Transverse colon (tissue), 4 donors: ENCODE data around the gene FFAR2. TPM values are rescaled to one million over a fixed set of nuclear protein-coding genes. Genes with fewer than 3 reads are reported as not detected.

ENCODE experiments used
- DNase-seq: peaks from one replicate; pipeline ENCODE4 v3.0.0-alpha.2; 2019
- H3K27ac ChIP-seq, 4 donors: fragments of 200-600 bp; sonication (generic); 2 replicates each; pipeline ENCODE4 v1.5.1; 2016 to 2018; ENCODE audit warnings: inconsistent platforms in 4 of 4
- H3K27me3 ChIP-seq: fragments of 200-600 bp; sonication (generic); 2 replicates; pipeline ENCODE4 v1.5.1; 2017; ENCODE audit warnings: inconsistent platforms
- H3K36me3 ChIP-seq, 4 donors: fragments of 200-600 bp; sonication (generic); 2 replicates each; pipeline ENCODE4 v1.5.1; 2017 to 2019; ENCODE audit warnings: inconsistent platforms in 4 of 4
- H3K4me1 ChIP-seq, 4 donors: fragments of 200-600 bp; sonication (generic); 2 replicates each; pipeline ENCODE4 v1.5.1; 2017 to 2020; ENCODE audit warnings: inconsistent platforms in 4 of 4
- H3K4me3 ChIP-seq, 4 donors: fragments of 200-600 bp; sonication (generic); 1 replicate in 1 of 4; 2 replicates in 3 of 4; pipeline versions ENCODE4 v1.5.1 to v1.6.1; 2017 to 2019; ENCODE audit warnings: inconsistent platforms in 4 of 4
- H3K9me3 ChIP-seq, 2 donors: fragments of 200-600 bp; sonication (generic); 2 replicates each; pipeline ENCODE4 v1.5.1; 2017 to 2019; ENCODE audit warnings: inconsistent platforms in 2 of 2
- CTCF ChIP-seq, 5 experiments: fragments of 200-600 bp in 3 of 5; fragments of 450-650 bp in 2 of 5; sonication (generic) in 3 of 5; IDR thresholded peaks; 1 replicate in 2 of 5; 2 replicates in 3 of 5; pipeline ENCODE4 v1.5.1; 2016 to 2017; ENCODE audit warnings: antibody characterized with exemption in 5 of 5, inconsistent platforms in 3 of 5, mild to moderate bottlenecking in 2 of 5, moderate library complexity in 1 of 5
- EP300 ChIP-seq: sonication (generic); formaldehyde crosslinking; IDR thresholded peaks from one replicate; pipeline ENCODE4 v1.6.1; 2017; ENCODE audit warnings: antibody characterized with exemption, low read depth
- POLR2A ChIP-seq: fragments of 450-650 bp; IDR thresholded peaks from one replicate; pipeline ENCODE4 v1.6.1; 2016; ENCODE audit warnings: antibody characterized with exemption, mild to moderate bottlenecking, moderate library complexity
- POLR2AphosphoS5 ChIP-seq, 3 donors: sonication (generic); formaldehyde crosslinking; IDR thresholded peaks; one replicate each; pipeline ENCODE4 v1.6.1; 2016; ENCODE audit warnings: antibody characterized with exemption in 3 of 3
- WGBS, 2 donors: methylation state at CpG; one replicate each; pipeline ENCODE4 v1.1.5; 2018; ENCODE audit warnings: low coverage in 1 of 2; 5-methylcytosine and 5-hydroxymethylcytosine counted together
- in situ Hi-C, 4 donors: fragments of 200-750 bp; cut with MboI; loops; one replicate each; pipeline versions ENCODE4 v1.15.0 to v1.15.1; 2017; ENCODE audit warnings: low sequenced_read_pairs in 3 of 4, low pct_ligation_motif_present in 1 of 4, low pct_unique_long_range_greater_than_20kb in 1 of 4
- intact Hi-C: fragments of 100-400 bp; cut with DNase I; formaldehyde crosslinking; loops from one replicate; pipeline ENCODE4 v1.15.1; 2023; ENCODE audit warnings: low total_unique reads
- total RNA-seq, 4 donors: library from RNA; depleted of rRNA; stranded (reverse); fragments of >200 nt; gene quantifications; one replicate each; pipeline ENCODE4 v1.1.0, GENCODE V29; 2016

The FFAR2 gene
- total RNA-seq, 4 donors from 2014 or later = 0.32 to 2.2 TPM; not detected in 2

DNA sequence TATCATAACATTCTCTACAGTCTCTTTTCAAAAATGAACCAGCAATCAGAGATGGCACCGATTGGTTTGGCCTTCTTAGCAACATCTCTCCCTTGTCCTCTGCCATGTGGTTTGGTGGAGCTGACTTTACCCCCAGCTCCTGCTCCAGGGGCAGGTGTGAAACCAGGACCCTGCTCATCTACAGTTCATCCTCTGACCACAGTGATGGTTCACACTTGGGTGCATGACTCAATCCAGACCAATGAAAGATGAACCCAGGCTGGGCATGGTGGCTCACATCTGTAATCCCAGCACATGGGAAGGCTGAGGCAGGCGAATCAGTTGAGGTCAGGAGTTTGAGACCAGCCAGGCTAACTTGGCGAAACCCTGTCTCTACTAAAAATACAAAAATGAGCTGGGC, 33.6 kb upstream of the FFAR2 start:
- TF ChIP-seq EP300 (no peak), CTCF (IDR thresholded peaks at IDR 0.05) (no peak), POLR2AphosphoS5 (IDR thresholded peaks at IDR 0.05) (no peak), POLR2A (no peak)
- H3K9me3 ChIP-seq = no peaks in the 10 kb centered on the region

DNA sequence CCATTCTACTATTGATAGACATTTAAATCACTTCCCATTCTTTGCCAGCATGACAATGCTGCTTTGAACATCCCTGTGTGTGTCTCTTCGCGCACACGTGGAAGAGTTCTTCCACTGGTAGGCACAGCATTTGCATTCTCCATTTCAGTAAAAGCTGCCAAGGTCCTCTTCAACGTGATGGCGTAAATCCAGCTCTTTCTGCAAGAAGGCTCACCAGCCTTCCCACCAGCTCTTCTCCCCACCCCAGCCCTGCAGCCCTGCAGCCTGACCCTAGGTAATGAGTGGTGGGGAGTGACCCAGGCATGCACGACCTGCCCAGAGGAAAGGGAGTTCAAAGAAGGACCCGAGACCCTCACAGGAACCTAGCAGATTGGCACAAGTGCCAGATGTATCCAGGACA, 31.7 kb upstream of the FFAR2 start:
- H3K4me3 ChIP-seq = no peak overlapping the region
- no peaks in the 10 kb centered on the region for H3K9me3 ChIP-seq
- H3K27me3 ChIP-seq = peaks cover 12% of the 10 kb centered on the region
- 78 to 79% methylated on average over 3 to 7 of the region's 7 CpGs for WGBS, 2 donors
- no peak overlapping the region for H3K27ac ChIP-seq
- intact Hi-C loops (no loop called here), in situ Hi-C loops (no loop called here)
- peaks cover 0 to 11% (median 3%) of the 10 kb centered on the region in 4 donors for H3K4me1 ChIP-seq
- no peak for TF ChIP-seq POLR2A
- TF ChIP-seq EP300 = no peak
- TF ChIP-seq POLR2AphosphoS5 (IDR thresholded peaks at IDR 0.05) = no peak
- no peak for TF ChIP-seq CTCF (IDR thresholded peaks at IDR 0.05)
- DNase-seq = no peak
- no peaks in the 10 kb centered on the region for H3K36me3 ChIP-seq

More for the DNA sequence above, 33.6 kb upstream of the FFAR2 start:
- no peaks in the 10 kb centered on the region for H3K4me1 ChIP-seq
- 74% methylated on average over 3 of the region's 3 CpGs; no CpG with 5 or more reads in 1 of the 2 donors for WGBS, 2 donors
- in situ Hi-C loops (no loop called here), intact Hi-C loops (no loop called here)
- no peak overlapping the region for H3K27ac ChIP-seq
- no peak for DNase-seq
- peaks cover 12% of the 10 kb centered on the region for H3K27me3 ChIP-seq
- no peak overlapping the region for H3K4me3 ChIP-seq
- H3K36me3 ChIP-seq = no peaks in the 10 kb centered on the region

DNA sequence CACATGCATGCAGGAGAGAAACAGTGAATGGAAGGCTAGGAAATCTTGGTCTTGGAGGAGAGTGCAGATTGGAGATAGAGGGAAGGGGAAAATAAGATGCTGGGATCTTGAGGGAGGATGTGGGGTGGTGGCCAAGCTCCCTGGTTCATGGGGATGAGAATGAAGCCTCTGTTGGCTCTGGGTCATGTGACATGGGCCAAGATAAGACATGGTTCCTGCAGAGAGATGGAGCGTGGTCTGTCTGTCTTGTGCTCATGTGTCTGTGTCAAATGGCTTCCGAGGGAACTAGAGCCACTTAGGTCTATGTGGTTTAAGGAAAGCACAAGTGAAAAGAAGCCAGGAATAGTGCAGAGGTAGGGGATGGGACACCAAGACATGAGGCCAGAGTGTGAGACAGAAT, 30.8 kb upstream of the FFAR2 start:
- peaks cover 12% of the 10 kb centered on the region for H3K27me3 ChIP-seq
- H3K4me1 ChIP-seq = peaks cover 0 to 11% (median 3%) of the 10 kb centered on the region in 4 donors
- TF ChIP-seq EP300 = no peak
- TF ChIP-seq CTCF (IDR thresholded peaks at IDR 0.05) = no peak
- no peak for TF ChIP-seq POLR2AphosphoS5 (IDR thresholded peaks at IDR 0.05)
- TF ChIP-seq POLR2A = no peak
- intact Hi-C loops (no loop called here), in situ Hi-C loops (no loop called here)
- H3K9me3 ChIP-seq = no peaks in the 10 kb centered on the region
- H3K4me3 ChIP-seq = no peak overlapping the region
- 71 to 89% methylated on average over 1 to 2 of the region's 2 CpGs for WGBS, 2 donors
- H3K27ac ChIP-seq = no peak overlapping the region
- DNase-seq = no peak
- H3K36me3 ChIP-seq = no peaks in the 10 kb centered on the region

DNA sequence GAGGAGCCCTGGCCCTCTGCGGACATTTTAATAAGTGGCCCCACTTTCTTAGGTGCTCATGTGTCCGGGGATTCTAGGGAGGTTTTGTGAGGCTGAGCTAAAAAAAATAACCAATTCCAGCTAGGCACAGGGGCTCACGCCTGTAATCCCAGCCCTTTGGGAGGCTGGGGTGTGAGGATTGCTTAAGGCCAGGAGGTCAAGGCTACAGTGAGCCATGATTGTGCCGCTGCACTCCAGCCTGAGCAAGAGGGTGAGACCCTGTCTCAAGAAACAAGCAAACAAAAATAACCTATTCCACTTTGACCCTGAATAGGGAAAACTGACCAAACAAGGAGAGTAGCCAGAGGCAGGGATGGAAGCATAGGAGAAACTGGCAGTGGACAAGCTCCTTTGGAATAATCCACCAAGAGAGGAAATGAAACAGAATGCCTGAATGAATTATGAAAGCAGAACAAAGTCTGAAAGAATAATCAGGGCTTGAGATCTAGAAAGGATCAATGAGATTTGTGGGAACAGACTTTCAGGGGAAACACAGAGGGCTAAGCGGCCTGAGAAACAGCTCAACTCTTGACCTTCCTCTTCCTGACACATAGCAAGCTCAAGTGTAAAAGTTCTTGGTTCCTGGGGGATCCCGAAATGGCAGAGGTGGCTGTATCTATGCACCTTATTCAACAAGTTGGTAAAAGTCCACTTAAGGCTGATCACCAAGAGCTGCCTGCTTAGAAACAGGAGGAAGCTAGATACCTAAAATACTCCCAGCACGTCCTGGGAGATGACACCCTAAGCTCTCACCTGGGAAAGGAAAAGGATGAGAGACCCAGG, 30.1 kb upstream of the FFAR2 start:
- peaks cover 12% of the 10 kb centered on the region for H3K27me3 ChIP-seq
- DNase-seq = no peak
- H3K27ac ChIP-seq = no peak overlapping the region
- H3K4me1 ChIP-seq = peaks cover 0 to 11% (median 3%) of the 10 kb centered on the region in 4 donors
- in situ Hi-C loops = no loop called here
- no peak for TF ChIP-seq CTCF (IDR thresholded peaks at IDR 0.05)
- no peak for TF ChIP-seq POLR2AphosphoS5 (IDR thresholded peaks at IDR 0.05)
- no peak for TF ChIP-seq EP300
- no peak for TF ChIP-seq POLR2A
- 68 to 87% methylated on average over 5 to 7 of the region's 7 CpGs for WGBS, 2 donors
- no peaks in the 10 kb centered on the region for H3K36me3 ChIP-seq
- H3K4me3 ChIP-seq = no peak overlapping the region
- intact Hi-C loops = no loop called here
- H3K9me3 ChIP-seq = no peaks in the 10 kb centered on the region
